Measurements from ENCODE around the gene ACOT11. TPM values are rescaled to one million over a fixed set of nuclear protein-coding genes. Genes with fewer than 3 reads are reported as not detected.

The ACOT11 gene
- total RNA-seq, 1 donor from 2014 or later = 64.8 TPM

DNA sequence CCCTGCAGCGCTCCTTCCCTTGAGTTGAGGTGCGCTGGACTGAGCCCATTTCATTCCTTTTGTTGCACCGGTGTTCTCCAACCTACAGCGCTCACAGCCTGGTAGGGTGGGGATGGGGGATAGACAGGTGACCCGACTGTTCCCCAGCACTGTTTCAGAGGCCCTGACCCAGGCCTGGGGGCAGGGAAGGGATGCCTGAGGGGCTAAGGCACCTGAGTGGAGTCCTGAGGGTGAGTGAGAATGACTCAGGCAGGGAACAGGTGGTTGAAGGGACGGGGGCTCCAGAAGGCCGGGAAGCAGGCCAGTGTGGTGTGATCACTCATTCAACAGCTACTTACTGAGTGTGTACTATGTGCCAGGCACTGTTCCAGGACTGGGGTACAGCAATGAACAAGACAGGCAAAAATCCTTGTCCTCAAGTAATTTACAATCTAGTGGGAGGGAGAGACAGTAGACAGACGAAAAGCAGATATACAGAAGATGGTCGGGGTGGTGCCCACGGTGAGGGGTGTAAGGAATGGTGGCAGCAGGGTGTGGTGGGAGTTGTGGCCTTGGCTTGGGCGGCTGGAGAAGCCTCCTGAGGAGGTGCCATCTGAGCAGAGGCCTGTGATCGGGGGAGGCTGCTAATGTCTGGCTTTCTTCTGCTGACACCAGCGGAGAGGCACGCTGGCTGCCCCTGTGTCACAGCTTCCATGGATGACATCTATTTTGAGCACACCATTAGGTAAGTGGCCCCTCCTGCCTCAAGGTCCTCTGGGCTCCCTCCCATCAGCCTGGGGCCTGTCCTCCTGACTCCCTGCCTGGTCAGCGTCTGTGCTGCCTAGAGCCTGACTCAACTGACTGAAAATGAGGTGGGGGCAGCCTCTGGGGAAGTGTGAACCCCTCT is 37.4 kb downstream of the ACOT11 start:
- no peaks in the 10 kb centered on the region for H3K27me3 ChIP-seq (ENCODE audit: low read depth)
- TF ChIP-seq CTCF (IDR thresholded peaks at IDR 0.05; ENCODE audit: borderline replicate concordance) = no peak
- peaks cover 5% of the 10 kb centered on the region for H3K36me3 ChIP-seq
- intact Hi-C loops (cut with micrococcal nuclease) = no loop called here
- DNase-seq = peak; percentile 73
- H3K4me1 ChIP-seq = peaks cover 83% of the 10 kb centered on the region
- no peaks in the 10 kb centered on the region for H3K9me3 ChIP-seq (replicated peaks)
- peak overlapping the region; percentile 89 for H3K27ac ChIP-seq (replicated peaks)
- H3K4me3 ChIP-seq = no peak overlapping the region

- no peaks in the 10 kb centered on the region for H3K27me3 ChIP-seq (ENCODE audit: low read depth)
- intact Hi-C loops (cut with micrococcal nuclease) = no loop called here
- peak overlapping the region; percentile 89 for H3K27ac ChIP-seq (replicated peaks)
Observed at GRCh38 chr1:54588377-54588776, 40.3 kb downstream of the ACOT11 start.

DNA sequence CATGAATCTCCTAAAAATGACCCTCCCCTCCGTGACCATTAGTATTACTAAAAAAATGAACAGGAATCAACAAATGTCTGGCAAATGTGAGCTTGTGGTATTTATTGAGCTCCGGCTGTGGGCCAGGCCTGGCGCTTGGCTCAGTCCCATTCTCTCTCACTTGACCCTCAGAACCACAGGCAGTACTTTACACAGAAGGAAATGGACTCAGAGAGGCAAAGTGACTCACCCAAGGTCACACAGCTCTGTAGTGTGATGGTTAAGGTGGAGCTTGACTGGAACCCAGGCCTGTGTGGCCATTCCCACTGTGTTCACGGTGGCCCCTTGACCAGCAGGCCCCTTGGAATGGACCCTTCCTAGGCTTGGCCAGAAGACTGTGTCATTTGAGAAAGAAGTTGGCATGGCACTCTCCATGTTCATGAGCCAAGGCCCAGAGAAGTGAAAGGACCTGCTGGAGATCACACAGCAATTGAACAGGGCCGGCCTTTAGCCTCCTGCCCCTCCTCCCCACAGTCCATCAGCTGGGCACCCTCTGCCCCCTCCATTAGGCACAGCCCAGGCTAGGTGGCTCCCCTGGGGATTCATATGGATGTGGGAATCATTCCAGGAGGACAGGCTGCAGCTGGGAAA is 43.2 kb downstream of the ACOT11 start:
- Histone ChIP-seq H3K27me3 (ENCODE audit: low read depth) (no peaks in the 10 kb centered on the region), H3K27ac (replicated peaks) (peak overlapping the region; percentile 42), H3K4me1 (peaks cover 82% of the 10 kb centered on the region), H3K4me3 (no peak overlapping the region), H3K9me3 (replicated peaks) (no peaks in the 10 kb centered on the region), H3K36me3 (peaks cover 33% of the 10 kb centered on the region)
- no peak for TF ChIP-seq CTCF (IDR thresholded peaks at IDR 0.05; ENCODE audit: borderline replicate concordance)
- no peak for DNase-seq
- intact Hi-C loops (cut with micrococcal nuclease) = no loop called here

More at GRCh38 chr1:54588377-54588776, 40.3 kb downstream of the ACOT11 start:
- no peak for TF ChIP-seq CTCF (IDR thresholded peaks at IDR 0.05; ENCODE audit: borderline replicate concordance)
- DNase-seq = no peak
- H3K9me3 ChIP-seq (replicated peaks) = no peaks in the 10 kb centered on the region
- peaks cover 13% of the 10 kb centered on the region for H3K36me3 ChIP-seq
- H3K4me1 ChIP-seq = peaks cover 85% of the 10 kb centered on the region
- no peak overlapping the region for H3K4me3 ChIP-seq

DNA sequence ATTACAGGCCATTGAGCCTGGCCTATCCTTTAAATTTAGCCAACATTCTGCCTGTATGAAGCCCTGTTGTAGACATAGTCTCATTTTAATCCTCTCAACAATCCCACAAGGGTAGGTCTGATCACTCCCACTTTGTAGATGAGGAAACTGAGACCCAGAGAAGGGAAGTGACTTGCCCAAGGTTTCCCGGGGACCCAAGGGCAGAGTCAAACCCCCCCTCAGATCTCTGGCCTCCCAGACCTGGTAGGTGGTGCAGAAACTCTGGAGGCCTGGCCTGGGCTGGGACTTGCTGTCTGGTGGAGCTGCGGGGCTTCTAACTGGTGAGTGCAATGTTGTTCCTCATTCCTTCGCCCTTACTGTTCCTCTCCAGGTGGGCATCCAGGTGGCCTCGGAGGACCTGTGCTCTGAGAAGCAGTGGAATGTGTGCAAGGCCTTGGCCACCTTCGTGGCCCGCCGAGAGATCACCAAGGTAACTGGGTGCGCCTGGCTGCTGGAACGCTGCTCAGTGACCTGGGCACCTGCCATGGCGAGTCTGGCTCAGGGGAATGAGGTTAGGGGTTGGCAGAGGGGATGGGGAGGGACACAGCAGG is 45.6 kb downstream of the ACOT11 start:
- intact Hi-C loops (cut with micrococcal nuclease) = no loop called here
- H3K36me3 ChIP-seq = peaks cover 50% of the 10 kb centered on the region

More for the DNA sequence above, 45.6 kb downstream of the ACOT11 start:
- DNase-seq = no peak
- H3K27me3 ChIP-seq (ENCODE audit: low read depth) = no peaks in the 10 kb centered on the region
- H3K4me1 ChIP-seq = peaks cover 64% of the 10 kb centered on the region
- no peak overlapping the region for H3K4me3 ChIP-seq
- no peak for TF ChIP-seq CTCF (IDR thresholded peaks at IDR 0.05; ENCODE audit: borderline replicate concordance)
- H3K9me3 ChIP-seq (replicated peaks) = no peaks in the 10 kb centered on the region
- peak overlapping the region; percentile 42 for H3K27ac ChIP-seq (replicated peaks)
